Measurements from ENCODE around the gene FBXW11. TPM values are rescaled to one million over a fixed set of nuclear protein-coding genes. Genes with fewer than 3 reads are reported as not detected.

The FBXW11 gene
- polyA plus RNA-seq, 1 donor (not counting 4 experiments of a cell fraction or from before 2014, with no cell fraction given) = 48.4 TPM

DNA sequence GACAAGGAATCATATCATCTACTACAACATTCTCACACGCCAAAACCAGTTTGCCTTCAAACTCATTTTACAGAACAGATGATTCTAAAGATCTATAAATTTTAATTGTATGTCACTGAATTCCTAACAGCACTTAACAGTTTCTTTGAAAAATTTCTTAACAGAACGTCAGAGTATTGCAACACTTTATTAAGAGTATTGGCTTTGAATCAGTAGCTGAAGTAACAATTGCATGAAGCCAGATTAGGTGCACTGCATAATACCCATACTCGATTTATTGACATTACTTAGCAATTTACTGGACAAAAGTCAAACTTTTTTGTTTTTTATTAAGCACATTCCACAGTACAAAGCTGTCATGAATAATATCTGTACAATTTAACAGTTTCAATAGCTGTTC lies 145.1 kb downstream of the FBXW11 start:
- dilution Hi-C loops (cut with MboI; ENCODE audit: extremely low pct_ligation_motif_present, low sequenced_read_pairs) = no loop called here
- Histone ChIP-seq H3K4me2 (ENCODE audit: control insufficient read depth, extremely low read depth, insufficient read depth, low read depth, low read length) (no peak overlapping the region), H3K9me1 (ENCODE audit: control insufficient read depth, extremely low read depth, insufficient read depth, low read length) (no peaks in the 10 kb centered on the region), H4K20me1 (ENCODE audit: control insufficient read depth, extremely low read depth, insufficient read depth, low read length) (no peaks in the 10 kb centered on the region), H3K4me3 (ENCODE audit: control insufficient read depth in 2 of 3, extremely low read depth in 1 of 3, insufficient read depth in 2 of 3, low read depth in 1 of 3, low read length in 3 of 3) (no peak overlapping the region), H3K4me1 (ENCODE audit: control insufficient read depth, extremely low read depth, insufficient read depth, low read length) (peaks cover 10% of the 10 kb centered on the region), H3K27ac (ENCODE audit: control insufficient read depth, insufficient read depth, low read length) (no peak overlapping the region), H3K9ac (ENCODE audit: control insufficient read depth, extremely low read depth, insufficient read depth, low read length) (no peak overlapping the region), H3K79me2 (ENCODE audit: control insufficient read depth, insufficient read depth, low read length) (peaks cover 3% of the 10 kb centered on the region), H3K9me3 (ENCODE audit: control insufficient read depth, low read depth, low read length) (no peaks in the 10 kb centered on the region), H2AFZ (ENCODE audit: control insufficient read depth, low read length) (no peak overlapping the region), H3K36me3 (ENCODE audit: control insufficient read depth in 2 of 2, extremely low read depth in 1 of 2, insufficient read depth in 2 of 2, low read length in 2 of 2) (peaks cover 0 to 6% of the 10 kb centered on the region in 2 experiments), H3K27me3 (ENCODE audit: control insufficient read depth, extremely low read depth, insufficient read depth, low read length) (no peaks in the 10 kb centered on the region)
- no peak for FAIRE-seq
- TF ChIP-seq, protein P1, sequence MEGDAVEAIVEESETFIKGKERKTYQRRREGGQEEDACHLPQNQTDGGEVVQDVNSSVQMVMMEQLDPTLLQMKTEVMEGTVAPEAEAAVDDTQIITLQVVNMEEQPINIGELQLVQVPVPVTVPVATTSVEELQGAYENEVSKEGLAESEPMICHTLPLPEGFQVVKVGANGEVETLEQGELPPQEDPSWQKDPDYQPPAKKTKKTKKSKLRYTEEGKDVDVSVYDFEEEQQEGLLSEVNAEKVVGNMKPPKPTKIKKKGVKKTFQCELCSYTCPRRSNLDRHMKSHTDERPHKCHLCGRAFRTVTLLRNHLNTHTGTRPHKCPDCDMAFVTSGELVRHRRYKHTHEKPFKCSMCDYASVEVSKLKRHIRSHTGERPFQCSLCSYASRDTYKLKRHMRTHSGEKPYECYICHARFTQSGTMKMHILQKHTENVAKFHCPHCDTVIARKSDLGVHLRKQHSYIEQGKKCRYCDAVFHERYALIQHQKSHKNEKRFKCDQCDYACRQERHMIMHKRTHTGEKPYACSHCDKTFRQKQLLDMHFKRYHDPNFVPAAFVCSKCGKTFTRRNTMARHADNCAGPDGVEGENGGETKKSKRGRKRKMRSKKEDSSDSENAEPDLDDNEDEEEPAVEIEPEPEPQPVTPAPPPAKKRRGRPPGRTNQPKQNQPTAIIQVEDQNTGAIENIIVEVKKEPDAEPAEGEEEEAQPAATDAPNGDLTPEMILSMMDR (optimal IDR thresholded peaks at IDR 0.05 in 1 of 3, IDR thresholded peaks at IDR 0.05 in 1 of 3, conservative IDR thresholded peaks at IDR 0.05 in 1 of 3; ENCODE audit: extremely low read depth in 1 of 3, insufficient read depth in 2 of 3, low read length in 3 of 3) = no peak
- no peak for DNase-seq (ENCODE audit: low read depth, low spot score)

DNA sequence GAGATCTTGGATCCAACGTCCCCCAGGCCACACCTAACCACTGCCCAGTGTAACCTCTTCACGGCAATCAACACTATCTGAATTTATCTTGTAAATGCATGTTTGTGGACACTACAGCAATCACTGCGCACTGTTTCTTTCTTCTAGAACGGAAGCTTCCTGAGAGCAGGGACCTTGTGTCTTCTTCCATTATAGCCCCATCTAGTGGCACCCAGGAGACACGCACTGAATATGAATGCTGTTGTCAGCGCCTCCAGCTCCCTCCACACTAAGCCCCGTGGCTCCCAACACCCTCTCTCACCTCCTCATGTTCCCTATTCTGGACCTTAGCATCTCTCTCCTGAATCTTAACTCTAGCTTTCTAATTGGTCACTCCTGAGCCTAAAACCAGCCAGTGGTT lies 148.1 kb downstream of the FBXW11 start:
- no peak for DNase-seq (ENCODE audit: low read depth, low spot score)
- FAIRE-seq = no peak
- H3K27me3 ChIP-seq (ENCODE audit: control insufficient read depth, extremely low read depth, insufficient read depth, low read length) = no peaks in the 10 kb centered on the region

More for the DNA sequence above, 148.1 kb downstream of the FBXW11 start:
- Histone ChIP-seq H3K36me3 (ENCODE audit: control insufficient read depth in 2 of 2, extremely low read depth in 1 of 2, insufficient read depth in 2 of 2, low read length in 2 of 2) (peaks cover 0 to 6% of the 10 kb centered on the region in 2 experiments), H3K9me1 (ENCODE audit: control insufficient read depth, extremely low read depth, insufficient read depth, low read length) (no peaks in the 10 kb centered on the region), H4K20me1 (ENCODE audit: control insufficient read depth, extremely low read depth, insufficient read depth, low read length) (no peaks in the 10 kb centered on the region), H2AFZ (ENCODE audit: control insufficient read depth, low read length) (no peak overlapping the region), H3K4me3 (ENCODE audit: control insufficient read depth in 2 of 3, extremely low read depth in 1 of 3, insufficient read depth in 2 of 3, low read depth in 1 of 3, low read length in 3 of 3) (no peak overlapping the region), H3K4me2 (ENCODE audit: control insufficient read depth, extremely low read depth, insufficient read depth, low read depth, low read length) (no peak overlapping the region), H3K9me3 (ENCODE audit: control insufficient read depth, low read depth, low read length) (no peaks in the 10 kb centered on the region), H3K79me2 (ENCODE audit: control insufficient read depth, insufficient read depth, low read length) (peaks cover 3% of the 10 kb centered on the region), H3K4me1 (ENCODE audit: control insufficient read depth, extremely low read depth, insufficient read depth, low read length) (no peaks in the 10 kb centered on the region), H3K27ac (ENCODE audit: control insufficient read depth, insufficient read depth, low read length) (no peak overlapping the region), H3K9ac (ENCODE audit: control insufficient read depth, extremely low read depth, insufficient read depth, low read length) (no peak overlapping the region)
- TF ChIP-seq, protein P1 (optimal IDR thresholded peaks at IDR 0.05 in 1 of 3, IDR thresholded peaks at IDR 0.05 in 1 of 3, conservative IDR thresholded peaks at IDR 0.05 in 1 of 3; ENCODE audit: extremely low read depth in 1 of 3, insufficient read depth in 2 of 3, low read length in 3 of 3) = peak; percentile 58 to 68 (median 59)
- TF ChIP-seq EZH2 (IDR thresholded peaks at IDR 0.05; ENCODE audit: low read length) = no peak
- dilution Hi-C loops (cut with MboI; ENCODE audit: extremely low pct_ligation_motif_present, low sequenced_read_pairs) = no loop called here

All from keratinocyte (primary cell).